H4 (cell line): ENCODE data around the gene C16orf78. TPM values are rescaled to one million over a fixed set of nuclear protein-coding genes. Genes with fewer than 3 reads are reported as not detected.
A peak's percentile ranks its signal among the peaks of the same experiment; 100 is the strongest.
"Not testable (repeated sequence)": the region's sequence is repeated elsewhere in the genome, so short reads cannot be mapped to it uniquely, and the experiment has no call there.

Source experiments
- DNase-seq: peaks from one replicate; pipeline ENCODE4 v3.0.0-alpha.2; 2015; ENCODE audit warnings: low spot score
- total RNA-seq: library from RNA; depleted of rRNA; stranded (reverse); fragments of >200 nt; shearing (Covaris generic); gene quantifications from 2 replicates; pipeline ENCODE4 v1.2.3, GENCODE V29; 2014

C16orf78 gene
- total RNA-seq, 1 experiment from 2014 or later = not detected

DNA sequence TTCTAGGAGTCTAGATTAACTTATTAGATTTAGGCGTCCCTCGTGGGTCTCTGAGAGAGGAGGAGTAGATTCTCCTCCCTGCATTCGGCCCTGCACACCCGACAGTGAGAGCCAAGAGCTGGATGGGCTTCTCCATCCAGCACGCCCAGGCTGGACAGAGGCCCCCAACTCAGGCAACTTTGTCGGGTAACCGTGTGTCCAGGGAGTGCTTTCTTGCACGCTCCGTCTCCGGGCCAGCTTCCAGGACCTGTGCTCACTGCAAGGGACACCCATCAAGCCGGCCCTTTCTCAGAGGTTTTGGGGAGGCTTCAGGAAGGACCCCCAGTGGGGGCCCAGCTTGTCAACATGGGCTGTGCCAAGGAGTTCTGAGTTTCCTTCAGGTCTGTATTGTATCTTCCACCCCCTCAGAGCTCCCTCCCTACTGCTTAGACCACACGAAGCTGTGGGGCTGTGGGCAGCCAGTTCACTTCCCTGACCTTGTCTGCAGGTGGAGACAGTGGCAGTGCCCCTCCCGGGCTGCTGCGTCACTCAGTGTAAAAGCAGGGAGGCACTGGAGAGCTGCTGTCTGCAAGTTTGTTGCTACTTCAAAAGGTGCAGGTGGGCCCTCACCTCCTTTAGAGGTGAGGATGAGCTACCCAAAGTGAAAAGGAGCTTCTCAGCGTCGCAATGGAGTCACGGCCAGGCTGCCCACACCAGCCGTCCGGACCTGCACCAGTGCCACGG lies 24.0 kb upstream of the C16orf78 start:
- no peak for DNase-seq

DNA sequence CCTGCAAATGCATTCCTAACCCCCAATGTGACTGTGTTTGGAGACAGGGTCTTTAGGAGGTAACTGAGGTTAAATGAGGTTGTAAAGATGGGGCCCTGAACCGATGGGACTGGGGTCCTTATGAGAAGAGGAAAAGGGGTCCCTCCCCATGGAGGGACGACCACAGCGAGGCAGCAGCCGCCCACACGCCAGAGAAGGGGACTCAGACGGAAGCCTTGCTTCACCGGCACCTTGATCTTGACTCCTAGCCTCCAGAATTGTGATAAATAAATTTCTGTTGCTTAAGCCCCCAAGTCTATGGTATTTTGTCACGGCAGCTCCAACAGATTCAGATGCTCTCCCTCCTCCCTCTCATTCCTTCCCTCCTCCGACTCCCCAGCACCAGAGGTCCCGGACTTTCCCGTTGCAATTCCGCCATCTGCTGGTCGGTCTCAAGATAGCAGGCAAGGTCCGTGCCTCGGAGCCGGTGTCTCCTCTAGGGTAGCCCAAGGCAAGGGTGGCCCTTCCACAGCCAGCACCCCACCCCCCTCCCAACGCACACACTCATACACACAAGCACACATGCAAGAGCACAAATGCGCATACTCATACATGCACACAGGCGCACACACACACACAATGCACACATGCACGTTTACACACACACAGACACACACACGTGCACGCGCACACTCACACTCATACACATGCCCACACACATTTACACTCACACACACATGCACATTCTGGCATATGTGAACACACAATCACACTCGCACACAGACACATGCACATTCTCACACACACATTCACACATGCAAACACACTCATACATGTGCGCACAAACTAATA lies 23.1 kb upstream of the C16orf78 start:
- DNase-seq = peak; percentile 36

DNA sequence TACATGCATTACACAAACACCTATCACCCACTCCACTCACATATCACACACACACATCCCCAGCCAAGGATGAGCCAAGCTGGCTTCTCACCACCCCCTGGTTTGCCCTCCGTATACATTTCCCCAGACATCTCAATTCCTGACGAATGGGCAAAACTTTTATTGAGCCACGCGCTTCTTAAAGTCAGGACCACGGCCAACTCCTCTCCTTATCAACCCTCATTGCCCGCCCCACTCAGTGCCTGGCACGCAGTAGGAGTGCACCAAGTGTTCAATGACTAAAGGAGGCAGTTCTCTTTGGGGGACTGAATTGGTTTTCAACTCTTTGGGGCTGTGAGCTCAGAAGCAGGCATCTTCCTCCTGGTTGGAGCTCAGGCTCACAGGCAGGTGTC lies 22.5 kb upstream of the C16orf78 start:
- no peak for DNase-seq

DNA sequence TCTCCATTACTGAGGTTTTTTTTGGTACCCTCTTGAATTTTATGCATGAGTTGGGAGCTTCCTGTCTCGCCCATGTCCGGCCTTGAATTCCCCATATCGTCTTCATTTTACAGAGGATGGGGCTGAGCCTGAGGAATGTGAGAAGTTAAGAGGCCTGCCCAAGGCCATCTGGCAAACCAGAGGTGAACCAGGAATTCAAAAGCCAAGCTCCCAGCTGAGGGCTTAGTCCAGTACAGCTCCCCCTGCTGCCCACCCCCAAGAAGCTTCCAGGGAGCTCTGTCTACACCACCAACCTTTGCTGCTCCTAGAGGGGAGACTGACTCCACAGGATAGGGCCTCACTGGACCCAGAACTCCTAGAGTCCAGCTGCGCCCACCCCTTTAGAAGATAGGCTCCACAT lies 20.7 kb upstream of the C16orf78 start:
- DNase-seq = peak; percentile 23

DNA sequence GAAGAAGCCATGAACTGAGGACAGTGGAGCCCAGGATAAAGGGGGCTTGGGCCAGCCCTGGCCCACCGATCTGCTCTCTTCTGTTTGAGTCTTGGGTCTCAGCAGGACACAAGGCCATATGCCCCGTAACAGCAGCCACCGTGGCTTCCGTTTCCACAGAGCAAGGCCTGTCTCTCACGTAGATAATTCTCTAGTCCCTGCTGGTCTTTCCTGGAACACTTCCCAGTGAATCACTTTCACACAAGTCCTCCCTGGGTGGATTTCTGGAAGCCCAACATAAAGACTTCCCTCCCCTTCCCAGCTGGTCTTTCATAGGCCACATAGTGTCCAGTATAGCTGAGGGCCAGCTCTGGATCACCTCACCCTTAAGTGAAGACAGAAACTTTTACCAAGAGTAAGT lies 19.9 kb upstream of the C16orf78 start:
- no peak for DNase-seq

DNA sequence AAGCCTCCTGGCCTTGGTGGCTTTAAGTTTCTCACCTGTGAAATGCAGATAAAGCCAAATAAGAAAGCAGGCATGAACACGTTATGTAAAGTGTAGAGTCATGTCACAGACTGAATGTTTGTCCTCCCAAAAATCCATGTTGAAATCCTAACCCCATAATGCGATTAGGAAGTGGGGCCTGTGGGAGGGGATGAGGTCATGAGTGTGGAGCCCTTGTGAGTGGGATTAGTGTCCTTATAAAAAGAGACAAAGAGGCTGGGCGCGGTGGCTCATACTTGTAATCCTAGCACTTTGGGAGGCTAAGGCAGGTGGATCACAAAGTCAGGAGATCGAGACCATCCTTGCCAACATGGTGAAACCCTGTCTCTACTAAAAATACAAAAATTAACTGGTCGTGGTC lies 19.5 kb upstream of the C16orf78 start:
- DNase-seq = no peak

DNA sequence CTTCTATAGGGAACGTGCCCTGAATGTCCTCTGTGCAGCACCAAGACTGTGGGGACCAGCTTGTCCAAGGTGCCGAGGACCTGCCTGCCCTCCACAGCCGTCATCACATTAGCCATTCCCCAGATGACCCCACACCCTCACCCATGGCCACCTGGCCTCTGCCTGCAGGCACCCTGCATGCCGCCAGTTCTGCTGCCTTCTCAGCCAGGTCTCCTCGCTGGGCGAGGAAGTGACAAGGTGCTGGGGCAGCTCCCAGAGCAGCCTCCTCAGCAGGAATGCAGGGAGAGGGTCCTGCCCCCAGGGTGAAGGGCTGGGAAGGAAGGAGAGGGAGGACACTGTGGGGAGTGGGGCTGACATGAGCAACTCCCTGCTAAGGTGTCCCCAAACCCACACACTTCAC lies 18.6 kb upstream of the C16orf78 start:
- DNase-seq = no peak

DNA sequence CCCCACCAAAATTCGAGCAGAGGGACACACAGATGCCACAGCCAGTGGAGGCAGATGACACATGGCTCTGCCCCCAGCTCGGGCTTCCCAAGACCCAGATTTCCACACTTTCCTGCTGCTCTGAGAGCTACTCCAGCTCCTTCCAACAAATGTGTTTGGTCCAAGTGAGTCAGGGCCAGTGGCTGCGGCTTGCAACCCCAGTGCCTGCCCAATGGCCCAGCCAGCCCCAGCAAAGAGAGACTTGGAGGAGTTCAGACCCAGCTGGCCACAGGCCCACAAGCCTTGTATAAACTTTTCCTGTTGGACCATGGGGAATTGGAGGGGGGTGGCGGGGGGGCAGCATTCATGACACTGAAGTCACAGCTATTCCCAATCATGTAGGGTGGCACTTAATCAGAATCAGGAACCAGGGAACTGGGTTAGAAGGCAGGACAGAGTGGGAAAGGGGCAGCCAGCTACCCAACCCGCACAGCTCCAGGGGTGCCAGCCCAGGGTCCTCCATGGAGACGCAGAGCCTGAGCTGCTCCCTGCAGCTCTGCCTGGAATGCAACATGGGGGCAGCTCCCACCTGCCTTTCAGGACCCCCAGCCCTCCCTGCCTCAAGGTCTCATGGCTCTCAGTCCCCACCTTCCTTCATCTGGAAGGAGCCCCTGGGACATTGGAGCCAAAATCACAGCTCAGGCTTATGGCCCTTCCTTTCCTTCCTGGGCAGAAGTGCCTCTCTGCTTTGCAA lies 17.5 kb upstream of the C16orf78 start:
- no peak for DNase-seq

DNA sequence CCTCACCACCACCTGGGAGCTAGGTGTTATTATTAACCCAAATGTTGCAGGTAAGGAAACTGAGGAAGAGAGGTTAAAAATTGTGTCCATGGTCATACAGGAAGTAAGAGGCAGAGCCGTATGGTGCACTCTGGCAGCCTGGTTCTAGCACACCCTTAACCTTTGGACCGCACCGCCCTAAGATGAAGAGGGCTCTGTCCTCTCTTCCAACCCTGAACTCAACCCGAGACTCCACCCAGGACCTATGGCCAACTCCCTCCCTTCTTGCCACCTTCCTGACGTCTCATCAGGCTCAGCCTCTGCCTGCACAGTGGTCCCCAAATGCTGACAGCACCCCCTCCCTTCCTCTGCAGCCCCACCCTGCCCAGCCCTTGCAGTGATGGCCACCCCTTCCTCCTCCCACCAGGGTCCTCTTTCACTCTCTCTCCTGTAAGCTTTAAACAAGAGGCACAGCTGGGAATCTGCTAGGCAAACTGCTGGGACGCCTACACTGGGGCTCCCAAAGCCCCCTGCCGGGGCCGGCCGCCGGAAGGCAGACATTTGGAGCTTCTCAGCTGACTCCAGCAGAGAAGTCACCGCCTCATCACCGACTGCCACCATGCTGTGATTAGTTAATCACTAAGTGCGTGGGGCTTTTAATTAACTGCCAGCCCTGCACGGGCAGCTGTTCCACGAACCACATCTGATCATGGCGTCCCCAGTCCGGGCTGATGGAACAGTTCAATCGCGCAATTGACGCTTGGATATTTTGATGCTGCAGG lies 16.7 kb upstream of the C16orf78 start:
- no peak for DNase-seq

DNA sequence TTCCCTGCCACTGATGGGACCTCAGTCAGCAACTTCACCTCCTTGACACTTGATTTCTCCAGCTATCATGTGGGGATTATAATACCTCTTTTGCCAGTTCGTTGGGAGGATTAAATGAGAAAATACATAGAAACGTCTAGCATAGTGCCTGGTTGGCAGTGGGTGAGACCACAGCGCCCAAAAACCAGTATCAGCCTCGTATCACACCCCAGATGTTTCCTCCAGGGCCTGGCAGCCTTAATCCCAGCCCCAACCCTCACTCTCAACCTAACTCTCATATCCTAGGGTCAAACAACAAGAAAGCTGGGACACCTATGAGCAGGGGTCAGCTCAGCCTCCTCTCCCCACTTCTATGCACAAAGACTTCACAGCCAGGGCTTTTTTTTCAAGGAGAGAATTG lies 14.0 kb upstream of the C16orf78 start:
- no peak for DNase-seq

DNA sequence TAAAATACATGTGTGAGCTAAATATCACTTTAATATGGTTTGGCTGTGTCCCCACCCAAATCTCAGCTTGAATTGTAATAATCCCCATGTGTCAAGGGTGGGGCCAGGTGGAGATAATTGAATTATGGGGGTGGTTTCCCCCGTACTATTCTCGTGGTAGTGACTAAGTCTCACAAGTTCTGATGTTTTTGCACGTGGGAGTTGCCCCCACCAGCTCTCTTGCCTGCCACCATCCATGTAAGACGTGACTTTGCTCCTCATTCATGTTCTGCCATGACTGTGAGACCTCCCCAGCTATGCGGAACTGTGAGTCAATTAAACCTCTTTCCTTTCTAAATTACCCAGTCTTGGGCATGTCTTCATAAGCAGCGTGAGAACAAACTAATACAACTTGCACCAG lies 11.9 kb upstream of the C16orf78 start:
- DNase-seq = not testable (repeated sequence)

DNA sequence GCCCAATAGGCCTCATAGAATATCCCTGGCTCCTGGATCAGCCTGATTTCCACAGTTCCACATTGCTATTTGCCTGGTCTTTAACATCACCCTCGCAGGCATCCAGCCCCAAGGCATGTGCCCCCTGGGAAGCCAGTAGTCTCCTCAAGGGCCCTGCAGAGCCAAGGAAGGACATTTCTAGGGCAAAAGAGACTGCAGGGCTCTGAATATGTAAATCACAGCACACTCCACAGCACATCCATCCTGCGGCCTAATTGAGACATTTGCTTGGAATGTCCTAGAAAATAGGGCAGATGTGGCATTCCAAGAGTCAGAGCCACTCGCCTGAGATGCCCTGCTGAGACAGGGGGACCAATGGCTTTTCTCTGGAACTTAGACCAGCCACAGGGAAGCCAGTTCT lies 11.4 kb upstream of the C16orf78 start:
- DNase-seq = no peak

DNA sequence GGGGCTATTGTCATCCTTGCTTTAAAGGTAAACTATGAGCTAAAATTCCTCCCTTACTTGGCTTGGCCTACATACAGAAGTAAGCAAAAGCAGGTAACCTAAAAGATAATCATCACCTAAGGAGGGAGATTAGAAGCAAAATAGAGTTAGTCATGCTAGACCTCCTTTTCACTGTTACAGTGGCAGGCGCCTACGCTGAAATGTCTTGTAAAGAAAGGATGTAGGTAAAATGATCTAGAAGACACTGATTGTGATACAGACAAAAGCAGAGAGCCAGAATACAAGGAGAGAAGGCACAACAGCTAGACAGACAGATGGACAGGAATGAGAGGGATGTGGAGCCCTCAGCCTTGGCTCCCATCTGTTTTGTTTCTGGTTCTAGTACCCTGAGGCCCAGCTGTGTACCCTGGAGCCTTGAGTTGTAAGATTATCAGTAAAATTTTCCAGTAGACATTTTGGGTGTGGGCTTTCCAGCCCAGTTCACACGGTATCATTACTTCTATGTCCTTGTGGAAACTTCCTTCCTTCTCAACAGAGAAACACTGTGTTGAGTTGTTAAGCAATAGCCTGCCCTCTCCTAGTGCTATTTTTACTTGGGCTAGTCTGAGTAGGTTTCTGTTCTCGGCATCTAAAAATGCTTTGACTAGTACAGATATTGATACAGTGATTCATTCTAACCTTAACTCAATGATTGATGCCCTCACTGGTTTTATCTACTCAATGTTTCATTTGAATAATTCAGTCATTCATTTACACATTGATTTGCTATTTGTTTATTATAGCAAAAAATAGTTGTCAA lies 7.7 kb upstream of the C16orf78 start:
- no peak for DNase-seq

DNA sequence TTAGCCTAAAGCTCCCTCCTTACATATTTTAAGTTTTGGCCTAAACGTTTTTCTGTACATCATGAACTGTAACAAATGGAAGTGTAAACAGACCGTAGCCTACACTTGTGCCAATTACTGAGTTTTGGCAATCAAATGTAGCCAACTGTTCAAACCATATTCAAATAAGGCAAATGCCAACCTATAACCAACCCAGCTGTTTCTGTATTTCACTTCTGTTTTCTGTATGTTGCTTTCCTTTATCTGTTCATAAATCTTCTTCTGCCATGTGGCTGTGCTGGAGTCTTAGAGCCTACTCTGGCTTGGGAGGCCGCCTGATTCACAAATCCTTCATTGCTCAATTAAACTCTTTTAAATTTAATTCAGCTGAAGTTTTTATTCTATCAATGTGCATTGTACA lies 6.9 kb upstream of the C16orf78 start:
- no peak for DNase-seq

DNA sequence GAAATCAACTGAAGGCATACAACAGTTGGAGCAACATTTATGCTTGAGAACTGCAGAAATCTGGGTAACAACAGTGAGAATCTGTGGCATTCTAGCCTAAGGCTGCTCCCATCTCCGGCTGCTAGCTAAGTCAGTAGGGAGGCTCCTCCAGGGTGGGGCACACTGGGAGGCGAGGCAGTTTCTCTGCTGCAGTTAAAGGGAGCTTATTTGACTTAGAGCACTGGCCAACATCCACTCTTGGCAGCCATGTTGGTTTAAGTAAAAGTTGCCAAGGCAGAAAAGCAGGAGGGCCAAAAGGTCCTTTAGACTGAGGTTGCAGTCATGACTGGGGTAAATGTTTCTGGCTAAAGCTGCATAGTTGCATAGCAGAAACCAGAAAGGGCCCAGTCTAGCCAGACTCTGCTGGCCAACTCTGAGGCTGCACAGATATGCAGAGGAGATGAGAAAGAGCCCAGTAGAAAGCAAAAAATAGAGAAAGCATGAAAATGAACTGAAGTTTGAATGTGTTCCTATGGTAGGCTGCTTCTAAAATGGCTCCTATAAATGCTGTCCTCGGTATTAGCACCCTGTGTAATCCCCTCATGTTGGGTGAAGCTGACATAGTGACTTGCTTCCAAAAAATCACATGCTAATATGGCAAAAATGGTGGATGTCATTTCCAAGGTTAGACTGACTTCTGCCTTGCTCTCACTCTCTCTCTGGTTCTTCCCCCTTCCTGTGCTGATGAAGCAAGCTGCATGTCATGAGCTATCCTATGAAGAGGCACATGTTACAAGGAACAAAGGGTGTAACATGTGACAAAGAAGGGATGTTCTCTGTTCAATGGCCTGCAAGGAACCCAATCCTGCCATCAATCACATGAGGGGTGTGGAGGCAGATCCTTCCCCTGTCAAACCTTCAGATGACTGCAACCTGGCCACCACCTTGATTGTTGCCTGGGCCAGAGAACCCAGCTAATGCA lies 3.7 kb upstream of the C16orf78 start:
- DNase-seq = no peak

DNA sequence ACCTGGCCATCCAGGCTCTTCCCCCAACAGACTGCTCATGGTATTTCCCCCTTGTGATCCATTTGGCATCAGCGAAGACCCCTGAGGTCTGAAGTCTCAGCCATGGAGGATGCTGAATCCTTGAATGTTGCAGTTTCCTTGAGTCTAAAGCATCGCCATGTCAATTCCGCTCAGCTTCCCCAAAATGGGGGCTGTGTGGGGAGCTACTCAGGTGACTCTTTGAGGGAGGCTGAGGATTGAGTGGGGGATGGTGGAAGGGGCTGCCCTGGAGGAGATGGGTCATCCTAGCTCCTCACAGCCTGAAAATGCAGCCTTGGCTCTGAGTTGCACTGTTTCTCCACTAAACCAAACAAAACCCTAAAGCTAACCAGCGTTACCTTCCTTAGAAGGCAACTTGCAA lies 2.6 kb downstream of the C16orf78 start:
- DNase-seq = no peak

DNA sequence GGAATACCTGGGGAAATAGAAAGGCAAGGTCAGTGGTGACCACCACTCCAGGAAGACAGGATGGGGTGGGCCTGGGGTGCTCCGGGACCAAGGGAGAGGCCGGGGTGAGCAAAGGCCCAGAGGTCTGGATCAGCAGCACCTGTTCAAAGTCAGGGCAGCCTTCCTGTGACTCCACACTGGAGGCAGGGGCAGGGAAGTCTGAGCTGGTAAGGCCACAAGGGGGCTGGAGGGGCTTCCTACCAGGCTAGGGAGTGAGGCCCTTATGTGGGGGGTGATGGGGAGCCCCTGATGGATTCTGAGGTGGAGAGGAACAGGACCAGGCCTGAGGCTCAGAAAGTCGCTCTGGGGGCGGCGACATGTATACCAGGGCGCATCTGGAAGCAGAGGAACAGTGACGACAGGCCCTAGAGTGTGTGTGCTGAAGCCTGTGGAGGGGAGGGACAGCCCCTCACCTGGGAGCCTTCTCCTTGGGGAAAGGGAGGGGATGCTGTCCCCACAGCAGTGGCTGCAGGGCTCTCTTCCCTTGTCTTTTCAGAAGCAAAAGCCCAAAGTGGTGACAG lies 3.7 kb downstream of the C16orf78 start:
- DNase-seq = no peak

DNA sequence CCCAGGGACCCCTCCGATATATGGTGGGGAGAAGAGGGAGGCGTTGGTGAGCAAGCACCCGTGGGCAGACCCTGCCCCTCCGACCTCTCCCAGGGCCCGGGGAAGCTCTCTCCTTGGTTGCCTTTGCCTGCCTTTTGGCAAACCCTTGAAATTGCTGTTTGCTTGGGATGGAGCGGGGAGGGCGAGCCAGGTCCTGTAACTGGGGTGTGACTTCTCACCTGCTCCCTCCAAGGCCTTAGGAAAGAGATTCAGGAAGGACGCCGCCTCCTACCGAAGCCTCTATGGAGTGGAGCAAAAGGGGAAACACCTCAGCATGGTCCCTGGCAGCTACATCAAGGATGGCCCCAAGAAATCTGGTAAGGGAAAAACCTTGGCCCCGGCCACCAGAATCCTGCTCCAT lies 4.6 kb downstream of the C16orf78 start:
- DNase-seq = no peak

DNA sequence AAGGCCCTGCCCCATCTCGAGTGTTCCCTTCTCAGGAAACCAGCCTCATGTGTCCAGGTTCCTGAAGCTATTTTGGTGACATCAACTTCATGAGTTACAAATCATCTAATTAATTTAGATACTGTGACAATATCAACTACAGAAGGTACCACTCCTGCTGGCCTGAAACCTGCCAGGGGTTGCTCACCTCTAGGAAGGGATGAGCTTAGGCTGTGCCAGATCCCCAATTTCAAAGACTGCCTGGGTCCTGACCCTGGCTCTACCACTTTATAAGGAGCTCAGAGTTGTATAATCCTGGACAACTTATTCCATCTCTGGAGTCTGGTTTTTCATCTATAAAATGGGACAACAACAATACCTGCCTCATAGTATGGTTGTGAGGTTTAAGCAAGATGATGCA lies 5.2 kb downstream of the C16orf78 start:
- DNase-seq = no peak

DNA sequence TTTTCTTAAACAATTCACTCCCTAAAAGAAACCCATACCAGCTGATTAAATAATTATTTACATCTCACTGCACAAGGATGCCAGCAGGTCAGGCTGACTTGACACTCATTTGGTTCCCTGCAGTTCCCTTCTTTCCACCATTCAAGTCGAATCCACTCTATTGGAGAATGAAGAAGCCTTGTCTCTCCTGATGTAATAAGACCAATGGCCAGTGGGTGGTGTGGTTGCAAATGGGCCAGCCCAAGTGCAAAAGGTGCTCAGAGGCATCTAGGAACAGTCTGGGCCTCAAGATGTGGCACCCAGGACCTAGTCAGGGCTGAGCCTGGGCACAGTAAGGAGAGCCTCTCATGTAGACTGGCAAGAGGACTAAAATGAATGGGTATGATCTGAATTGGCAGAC lies 9.3 kb downstream of the C16orf78 start:
- DNase-seq = no peak
